T-helper 1 cell treated with Interleukin-12 subunit alpha and Interleukin-12 subunit beta and Interleukin-4 antibody, amounts not matched to agents 30 μg/mL and 1 μg/mL, for 36 hours (primary cell): ENCODE data around the gene FAM163B.

Experiments used
- H3K27ac Mint-ChIP-seq: one replicate; pipeline ENCODE4 v1.8.0; 2021; ENCODE audit warnings: mild to moderate bottlenecking, mixed read lengths
- H3K27me3 Mint-ChIP-seq: one replicate; pipeline ENCODE4 v1.8.0; 2021; ENCODE audit warnings: low read depth, mixed read lengths
- H3K36me3 Mint-ChIP-seq: one replicate; pipeline ENCODE4 v1.8.0; 2021; ENCODE audit warnings: low read depth, mixed read lengths
- H3K4me1 Mint-ChIP-seq: one replicate; pipeline ENCODE4 v1.8.0; 2021; ENCODE audit warnings: low read depth, mixed read lengths
- H3K4me3 Mint-ChIP-seq: one replicate; pipeline ENCODE4 v1.8.0; 2021; ENCODE audit warnings: mild to moderate bottlenecking, moderate library complexity, mixed read lengths
- H3K9me3 Mint-ChIP-seq: one replicate; pipeline ENCODE4 v1.8.0; 2021; ENCODE audit warnings: mixed read lengths

The FAM163B gene

DNA sequence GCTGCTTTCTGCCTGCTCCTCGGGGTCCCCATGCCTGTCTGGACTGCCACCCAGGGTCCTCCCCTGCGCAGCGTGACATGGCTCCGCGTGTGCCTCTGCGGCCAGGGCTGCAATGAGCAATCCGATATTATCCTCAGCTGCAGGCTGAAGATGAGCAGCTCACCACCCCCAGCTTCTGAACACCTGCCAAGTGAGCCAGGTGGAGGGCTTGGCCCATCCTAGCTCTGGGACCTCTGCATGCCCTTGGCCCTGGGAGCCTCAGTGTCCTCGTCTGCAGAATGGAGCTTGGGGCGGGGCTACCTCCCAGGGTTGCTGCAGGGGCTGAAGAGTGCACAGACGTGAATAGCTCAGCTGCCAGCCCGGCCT lies 80.3 kb downstream of the FAM163B start:
- Mint-ChIP-seq H3K4me3 (no peak overlapping the region), H3K9me3 (no peaks in the 10 kb centered on the region), H3K27ac (no peak overlapping the region), H3K27me3 (peaks cover 10% of the 10 kb centered on the region), H3K36me3 (no peaks in the 10 kb centered on the region), H3K4me1 (no peaks in the 10 kb centered on the region)

DNA sequence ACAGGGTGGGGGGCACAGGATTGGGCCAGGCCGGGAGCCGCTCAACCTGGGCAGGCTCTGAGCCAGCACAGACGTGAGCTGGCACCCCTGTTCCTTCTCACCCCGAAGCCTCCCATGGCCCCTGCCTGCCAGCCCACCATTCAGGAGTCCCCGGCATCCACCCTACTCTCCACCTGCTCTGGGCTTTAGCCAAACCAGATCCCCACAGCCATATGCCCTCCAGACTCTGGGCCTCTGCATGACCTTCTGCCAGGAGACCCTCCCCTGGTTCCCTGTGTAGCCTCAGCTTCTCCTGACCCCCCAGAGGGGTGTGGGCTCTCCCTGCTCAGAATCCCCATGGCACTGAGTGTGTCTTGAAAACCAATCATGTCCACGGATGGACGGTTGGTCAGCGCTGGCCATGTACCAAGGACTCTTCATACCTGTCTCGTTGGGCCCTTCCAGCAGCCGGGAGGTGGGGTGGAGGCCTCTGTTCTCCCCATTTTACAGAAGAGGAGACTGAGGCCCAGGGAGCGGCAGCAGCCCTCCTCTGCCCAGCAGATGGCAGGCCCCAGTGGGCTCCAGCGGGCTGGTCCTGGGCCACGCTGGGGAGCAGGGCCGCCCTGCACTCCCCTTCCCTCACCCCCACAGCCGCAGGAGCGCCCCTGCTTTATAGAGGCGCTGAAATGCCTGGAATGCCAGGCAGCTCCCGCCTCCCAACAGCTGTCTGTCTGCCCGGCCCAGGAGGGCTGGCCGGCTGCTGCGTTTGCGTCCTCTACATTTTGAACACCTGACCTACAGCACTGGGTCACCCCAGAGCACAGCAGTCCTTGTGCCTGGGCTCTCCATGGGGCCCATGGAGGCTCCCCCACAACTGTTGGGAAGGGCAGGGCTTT lies 81.0 kb downstream of the FAM163B start:
- no peaks in the 10 kb centered on the region for H3K9me3 Mint-ChIP-seq
- H3K4me1 Mint-ChIP-seq: no peaks in the 10 kb centered on the region
- no peak overlapping the region for H3K4me3 Mint-ChIP-seq
- H3K27ac Mint-ChIP-seq: no peak overlapping the region
- peaks cover 6% of the 10 kb centered on the region for H3K27me3 Mint-ChIP-seq
- H3K36me3 Mint-ChIP-seq: no peaks in the 10 kb centered on the region

DNA sequence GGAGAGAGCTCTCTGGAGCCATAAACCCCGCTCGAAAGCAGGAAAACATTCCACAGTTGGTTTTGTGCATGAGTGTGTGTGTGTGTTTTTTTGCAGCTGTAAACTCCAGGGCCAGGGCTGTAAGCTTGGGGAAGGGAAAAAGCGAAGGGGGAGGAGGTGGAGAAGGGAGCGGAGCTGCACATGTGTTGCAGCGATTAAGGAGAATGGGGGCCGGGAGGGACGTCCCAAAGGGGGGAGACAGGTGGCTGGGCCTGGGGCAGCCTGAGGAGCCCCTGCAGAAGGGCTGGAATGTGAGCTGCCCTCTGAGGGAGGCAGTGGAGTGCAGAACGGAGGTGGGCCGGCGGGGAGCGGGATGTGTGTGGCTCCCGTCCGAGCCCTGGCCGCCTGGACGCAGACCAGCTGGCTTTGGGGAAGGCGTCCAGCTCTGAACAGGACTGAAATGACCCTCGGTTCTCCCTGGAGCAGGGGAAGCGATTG lies 81.7 kb downstream of the FAM163B start:
- H3K4me1 Mint-ChIP-seq: no peaks in the 10 kb centered on the region
- no peak overlapping the region for H3K4me3 Mint-ChIP-seq
- H3K27ac Mint-ChIP-seq: no peak overlapping the region
- no peaks in the 10 kb centered on the region for H3K27me3 Mint-ChIP-seq
- H3K9me3 Mint-ChIP-seq: no peaks in the 10 kb centered on the region
- H3K36me3 Mint-ChIP-seq: no peaks in the 10 kb centered on the region
